GM13976 (cell line): ENCODE measurements around the gene AGFG2.
"Not testable (repeated sequence)": the region's sequence is repeated elsewhere in the genome, so short reads cannot be mapped to it uniquely, and the experiment has no call there.

Source experiments
- DNase-seq: peaks from one replicate; pipeline ENCODE4 v3.0.0; 2012; ENCODE audit warnings: low spot score
- in situ Hi-C: fragments of 300-500 bp; cut with MboI; formaldehyde crosslinking; loops from one replicate; pipeline ENCODE4 v1.12.0; 2022; ENCODE audit warnings: low sequenced_read_pairs, mixed read lengths, inconsistent platforms; ENCODE audit not compliant: unreplicated experiment
- TF ChIP-seq, protein P1 (sequence below): IDR thresholded peaks from 2 replicates; pipeline ENCODE4 v1.5.1; 2012; ENCODE audit warnings: borderline replicate concordance, mild to moderate bottlenecking; ENCODE audit not compliant: insufficient read depth; ENCODE audit errors: extremely low read depth, missing control alignments, control extremely low read depth

The AGFG2 gene

DNA sequence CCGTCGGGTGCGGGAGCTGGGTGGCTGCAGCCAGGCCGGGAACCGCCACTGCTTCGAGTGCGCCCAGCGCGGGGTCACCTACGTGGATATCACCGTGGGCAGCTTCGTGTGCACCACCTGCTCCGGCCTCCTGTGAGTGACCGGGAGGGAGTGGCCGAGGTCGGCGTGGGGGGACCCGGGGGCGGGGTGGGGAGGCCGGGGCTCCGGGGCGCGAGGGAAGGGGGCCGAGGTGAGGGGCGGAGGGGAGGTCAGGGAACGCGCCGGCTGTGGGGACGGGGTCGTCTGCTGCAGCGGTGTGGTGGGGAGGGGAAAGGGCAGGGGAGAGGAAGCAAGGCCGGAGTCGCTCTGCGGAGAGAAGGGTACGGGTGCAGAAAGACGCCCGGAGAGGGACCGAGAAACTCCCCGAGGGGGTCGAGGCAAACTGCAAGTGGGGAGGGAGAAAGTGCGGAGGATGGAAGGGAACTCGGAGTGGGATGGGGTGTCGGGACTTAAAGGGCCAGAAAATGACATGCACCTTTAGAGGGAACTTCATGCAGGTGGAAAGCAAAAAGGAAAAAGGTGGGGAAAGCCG, 518 bp downstream of the AGFG2 start:
- DNase-seq: no peak
- TF ChIP-seq, protein P1, sequence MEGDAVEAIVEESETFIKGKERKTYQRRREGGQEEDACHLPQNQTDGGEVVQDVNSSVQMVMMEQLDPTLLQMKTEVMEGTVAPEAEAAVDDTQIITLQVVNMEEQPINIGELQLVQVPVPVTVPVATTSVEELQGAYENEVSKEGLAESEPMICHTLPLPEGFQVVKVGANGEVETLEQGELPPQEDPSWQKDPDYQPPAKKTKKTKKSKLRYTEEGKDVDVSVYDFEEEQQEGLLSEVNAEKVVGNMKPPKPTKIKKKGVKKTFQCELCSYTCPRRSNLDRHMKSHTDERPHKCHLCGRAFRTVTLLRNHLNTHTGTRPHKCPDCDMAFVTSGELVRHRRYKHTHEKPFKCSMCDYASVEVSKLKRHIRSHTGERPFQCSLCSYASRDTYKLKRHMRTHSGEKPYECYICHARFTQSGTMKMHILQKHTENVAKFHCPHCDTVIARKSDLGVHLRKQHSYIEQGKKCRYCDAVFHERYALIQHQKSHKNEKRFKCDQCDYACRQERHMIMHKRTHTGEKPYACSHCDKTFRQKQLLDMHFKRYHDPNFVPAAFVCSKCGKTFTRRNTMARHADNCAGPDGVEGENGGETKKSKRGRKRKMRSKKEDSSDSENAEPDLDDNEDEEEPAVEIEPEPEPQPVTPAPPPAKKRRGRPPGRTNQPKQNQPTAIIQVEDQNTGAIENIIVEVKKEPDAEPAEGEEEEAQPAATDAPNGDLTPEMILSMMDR: no peak

DNA sequence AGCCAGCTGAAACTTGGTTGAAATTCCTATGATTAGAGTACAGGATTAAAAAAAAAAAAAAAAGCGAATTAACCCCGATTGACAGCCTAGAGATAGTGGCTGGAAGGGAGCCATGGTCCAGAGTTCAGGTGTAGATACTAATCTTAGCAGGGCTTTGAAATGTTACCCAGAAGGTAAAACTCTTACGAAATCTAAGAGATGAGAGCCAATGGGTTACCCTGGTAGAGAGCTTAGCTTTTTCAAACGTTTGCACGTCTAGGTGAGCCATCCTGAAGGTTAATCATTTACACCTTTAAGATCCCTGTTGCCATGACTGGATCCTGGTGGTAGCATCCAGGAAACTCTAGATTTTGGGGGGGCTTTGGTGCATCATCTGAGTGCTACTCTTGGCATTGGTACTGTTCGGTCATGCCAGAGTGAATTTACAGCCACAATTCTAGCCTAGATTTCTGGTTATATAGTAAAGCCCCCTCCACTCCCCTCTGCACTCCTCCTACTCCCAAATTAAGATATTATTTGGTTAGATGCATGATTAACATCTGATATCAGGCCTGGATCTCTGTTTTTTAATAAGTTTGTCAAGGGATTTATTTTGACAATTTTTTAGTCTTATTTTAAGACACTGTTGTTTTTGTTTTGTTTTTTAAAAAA, 1.2 kb downstream of the AGFG2 start:
- DNase-seq: no peak
- in situ Hi-C loops: no loop called here
- TF ChIP-seq, protein P1: no peak

More for the DNA sequence above, 518 bp downstream of the AGFG2 start:
- in situ Hi-C loops: no loop called here

DNA sequence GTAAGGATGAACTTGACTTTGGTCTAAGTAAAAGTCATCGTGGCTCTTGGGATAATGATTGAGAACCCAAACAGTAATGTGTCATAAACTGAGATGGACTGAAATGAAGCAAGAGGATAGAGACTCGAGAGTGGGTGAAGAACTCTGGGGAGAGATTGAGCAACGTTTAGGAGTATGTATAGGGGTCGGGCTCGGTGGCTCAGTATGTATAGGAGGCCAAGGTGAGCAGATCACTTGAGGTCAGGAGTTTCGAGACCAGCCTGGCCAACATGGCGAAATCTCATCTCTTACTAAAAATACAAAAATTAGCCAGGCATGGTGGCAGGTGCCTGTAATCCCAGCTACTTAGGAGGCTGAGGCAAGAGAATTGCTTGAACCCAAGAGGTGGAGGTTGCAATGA, 2.3 kb downstream of the AGFG2 start:
- in situ Hi-C loops: not testable (repeated sequence)

DNA sequence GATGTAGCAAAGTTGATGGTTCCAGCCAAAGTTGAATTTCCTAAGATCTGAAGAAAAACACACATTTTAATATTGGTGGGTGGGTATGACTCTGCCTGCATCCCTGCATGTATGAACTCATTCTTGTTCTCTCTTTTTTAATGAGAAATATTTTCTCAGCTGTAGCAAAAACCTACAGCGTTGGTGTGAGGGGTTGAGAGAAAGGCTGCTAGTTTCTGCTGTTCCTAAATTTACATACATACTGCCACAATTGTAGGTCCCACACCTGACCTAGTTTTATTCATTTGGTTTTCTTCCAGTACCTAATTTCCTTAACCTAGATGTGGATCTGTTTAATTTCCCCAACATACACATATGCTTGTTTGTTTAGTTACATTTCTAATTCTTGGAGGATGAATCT, 4.6 kb downstream of the AGFG2 start:
- TF ChIP-seq, protein P1: no peak
- in situ Hi-C loops: no loop called here
- no peak for DNase-seq

More for the DNA sequence above, 2.3 kb downstream of the AGFG2 start:
- DNase-seq: not testable (repeated sequence)

DNA sequence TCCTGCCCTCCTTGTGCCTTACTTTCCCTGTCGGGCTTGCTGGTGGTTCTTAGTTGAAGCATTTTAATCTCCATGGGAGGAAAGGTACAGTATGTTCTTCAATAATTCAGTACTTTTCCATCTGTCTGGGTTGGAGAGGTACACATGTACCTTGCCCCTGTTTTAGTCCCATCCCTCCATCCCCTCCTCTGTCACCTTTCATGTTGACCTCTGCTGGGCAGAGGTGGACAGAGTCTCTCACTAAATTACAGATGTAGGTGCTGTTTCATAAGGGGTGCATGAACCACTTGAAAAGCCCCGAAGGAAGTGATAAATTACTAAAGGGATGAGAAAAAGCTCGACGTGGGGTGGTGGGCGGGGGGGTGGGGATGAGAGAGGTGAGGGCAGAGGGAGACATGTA, 5.4 kb downstream of the AGFG2 start:
- in situ Hi-C loops: no loop called here
- TF ChIP-seq, protein P1: no peak
- no peak for DNase-seq

DNA sequence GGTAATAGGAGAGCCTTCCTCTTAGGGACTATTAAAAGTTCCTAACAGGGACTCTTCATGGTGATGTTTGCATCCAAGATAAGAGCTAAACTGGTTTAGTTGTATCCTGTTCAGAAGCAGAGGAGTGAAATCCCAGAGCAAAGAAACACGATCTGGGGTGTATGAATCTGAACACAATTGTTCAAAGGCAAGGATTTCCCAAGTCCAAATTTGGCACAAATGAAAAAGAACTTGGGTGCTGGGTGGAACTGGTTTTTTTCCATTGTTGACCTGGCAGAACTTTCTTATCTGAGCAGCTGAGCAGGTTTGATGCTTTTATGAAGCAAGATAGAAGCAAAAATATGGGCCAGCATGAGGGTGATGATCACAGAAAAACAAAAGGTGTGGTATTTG, 6.0 kb downstream of the AGFG2 start:
- TF ChIP-seq, protein P1: no peak
- no peak for DNase-seq
- in situ Hi-C loops: no loop called here

DNA sequence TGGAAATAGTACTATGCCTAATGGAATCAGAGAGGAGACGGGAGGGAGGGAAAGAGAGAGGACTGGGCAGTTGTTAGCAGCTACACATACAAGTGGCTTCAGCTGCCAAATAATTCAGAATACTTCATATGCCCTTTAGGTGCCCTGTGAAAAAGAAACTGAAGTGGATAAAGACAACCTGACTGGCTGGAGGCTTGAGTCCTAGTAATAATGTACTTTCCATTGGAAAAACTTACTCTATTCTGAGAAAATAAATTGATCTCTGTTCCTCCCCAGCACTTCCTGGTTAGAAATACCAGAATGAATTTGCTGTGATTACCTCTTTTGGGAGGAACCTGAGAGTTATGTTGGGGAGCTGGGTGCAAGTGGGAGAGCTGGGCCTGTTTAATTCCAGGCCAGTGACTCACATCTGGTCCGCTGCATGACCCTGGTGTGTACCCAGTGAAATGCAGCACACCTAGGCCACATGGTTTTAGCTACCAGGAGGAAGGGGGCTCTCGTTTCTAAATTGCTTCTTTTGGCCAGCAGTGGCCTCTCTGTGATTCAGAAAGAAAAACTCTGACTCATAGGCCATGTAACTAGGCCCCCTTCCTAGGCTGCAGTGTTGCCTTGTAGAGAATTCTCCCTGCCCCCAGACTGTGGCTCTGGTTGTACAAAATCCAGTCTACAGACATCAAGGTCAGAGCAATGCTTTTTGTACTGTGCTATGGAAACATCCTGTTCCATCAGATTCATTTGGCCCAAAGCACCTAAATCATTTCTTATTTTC, 6.5 kb downstream of the AGFG2 start:
- in situ Hi-C loops: no loop called here
- TF ChIP-seq, protein P1: no peak
- DNase-seq: peak; percentile 57
